Gastrocnemius medialis (tissue), 4 donors: ENCODE results near the gene C13orf46.
A peak's percentile ranks its signal among the peaks of the same experiment; 100 is the strongest.

Source experiments
- CTCF ChIP-seq, 5 experiments: fragments of 450-650 bp in 3 of 5; fragments of 200-600 bp in 2 of 5; sonication (generic) in 2 of 5; IDR thresholded peaks in 4 of 5; conservative IDR thresholded peaks in 1 of 5; 1 replicate in 4 of 5; 2 replicates in 1 of 5; pipeline ENCODE4 v1.5.1; 2016 to 2019; ENCODE audit warnings: antibody characterized with exemption in 5 of 5, mild to moderate bottlenecking in 3 of 5, moderate library complexity in 3 of 5
- POLR2A ChIP-seq, 2 donors: fragments of 450-650 bp; IDR thresholded peaks; one replicate each; pipeline ENCODE4 v1.6.1; 2017; ENCODE audit warnings: antibody characterized with exemption in 2 of 2, mild to moderate bottlenecking in 2 of 2, moderate library complexity in 2 of 2

GRCh38 chr13:113904411-113904810, 69.5 kb downstream of the C13orf46 start:
- TF ChIP-seq CTCF (IDR thresholded peaks at IDR 0.05 in 4 of 5, conservative IDR thresholded peaks at IDR 0.05 in 1 of 5) (peak; percentile 53 to 77 (median 72)), POLR2A (IDR thresholded peaks at IDR 0.05) (no peak)
